ENCODE measurements around the gene PUDP.
"Not testable (repeated sequence)": the region's sequence is repeated elsewhere in the genome, so short reads cannot be mapped to it uniquely, and the experiment has no call there.

DNA sequence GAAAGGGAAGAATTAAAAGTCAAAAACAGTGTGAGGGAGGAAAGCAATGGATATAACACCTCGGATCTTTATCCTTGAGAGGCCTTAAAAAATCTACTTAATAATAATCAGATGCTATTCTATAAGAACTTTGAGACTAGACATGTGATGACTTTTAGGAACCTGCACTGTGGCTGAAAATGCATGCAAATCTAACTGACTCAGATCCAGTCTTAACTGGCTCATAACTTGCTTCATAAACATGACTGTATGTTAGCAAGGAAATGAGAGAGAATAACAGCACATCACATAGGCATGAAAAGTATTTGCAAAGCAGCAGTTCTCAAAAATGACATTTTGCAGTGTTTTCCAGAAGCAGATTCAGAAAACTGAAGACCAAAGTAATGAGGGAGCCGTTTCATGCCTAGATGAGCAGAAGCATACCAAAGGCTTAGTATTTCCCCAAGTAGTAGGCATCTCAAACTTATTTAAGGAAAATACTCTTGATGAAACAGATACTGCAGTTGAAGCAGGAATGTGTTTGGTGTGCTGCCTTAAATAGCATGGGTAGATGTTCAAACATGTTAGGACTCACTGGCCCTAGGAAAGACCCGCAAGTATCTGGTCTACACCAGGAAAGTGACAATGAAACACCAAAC lies 104.0 kb downstream of the PUDP start:
- TF ChIP-seq CTCF (IDR thresholded peaks at IDR 0.05 in 4 of 5, conservative IDR thresholded peaks at IDR 0.05 in 1 of 5); POLR2A (IDR thresholded peaks at IDR 0.05): not testable (repeated sequence)

Measured in gastrocnemius medialis (tissue), 4 donors.